PC-3 (cell line): ENCODE data around the gene FMNL2. TPM values are rescaled to one million over a fixed set of nuclear protein-coding genes. Genes with fewer than 3 reads are reported as not detected.

Source experiments
- ATAC-seq: fragments of 200-7000 bp; cut with Tn5 transposase; 2 replicates; pipeline ENCODE4 v1.9.1; 2020; ENCODE audit warnings: mild to moderate bottlenecking, moderate library complexity
- BruUV-seq: library from RNA; stranded (reverse); fragments of 400-500 nt; replicated peaks from 2 replicates; lab custom pipeline; 2021; lab: Mats Ljungman, UMichigan
- CTCF ChIA-PET: fragments of 300-600 bp; sonication (Branson Sonifier 250); formaldehyde crosslinking; loops from one replicate; lab custom pipeline; 2022; ENCODE audit warnings: antibody characterized with exemption; lab: Charles Lee
- POLR2A ChIA-PET: fragments of 300-600 bp; sonication (Branson Sonifier 250); formaldehyde crosslinking; loops from one replicate; lab custom pipeline; 2022; ENCODE audit warnings: antibody characterized with exemption; ENCODE audit not compliant: unreplicated experiment; lab: Charles Lee
- DNase-seq: peaks from one replicate; pipeline ENCODE4 v3.0.0-alpha.2; 2015
- H2AFZ ChIP-seq: fragments of 300-600 bp; sonication (generic); 2 replicates; pipeline ENCODE4 v1.6.0; 2016; ENCODE audit warnings: antibody characterized with exemption, low read length
- H3F3A ChIP-seq: fragments of 300-600 bp; sonication (generic); one replicate; pipeline ENCODE4 v1.6.0; 2017; ENCODE audit warnings: antibody characterized with exemption, low read length, control low read depth, mild to moderate bottlenecking; ENCODE audit not compliant: unreplicated experiment
- H3K27ac ChIP-seq: fragments of 300-600 bp; sonication (generic); 2 replicates; pipeline ENCODE4 v1.5.1; 2016; ENCODE audit warnings: mild to moderate bottlenecking, low read length
- H3K27me3 ChIP-seq: fragments of 300-600 bp; sonication (generic); 2 replicates; pipeline ENCODE4 v1.6.1; 2016; ENCODE audit warnings: low read length, mixed read lengths
- H3K36me3 ChIP-seq: fragments of 300-600 bp; sonication (generic); 2 replicates; pipeline ENCODE4 v1.6.1; 2016; ENCODE audit warnings: low read depth, mixed run types, low read length, mixed read lengths
- H3K4me1 ChIP-seq: fragments of 300-600 bp; sonication (generic); 2 replicates; pipeline ENCODE4 v1.5.1; 2016; ENCODE audit warnings: low read length; ENCODE audit not compliant: insufficient read depth
- H3K4me2 ChIP-seq: fragments of 300-600 bp; sonication (generic); 2 replicates; pipeline ENCODE4 v1.6.0; 2016; ENCODE audit warnings: low read length
- H3K4me3 ChIP-seq: fragments of 300-600 bp; sonication (generic); 2 replicates; pipeline ENCODE4 v1.5.1; 2016; ENCODE audit warnings: mild to moderate bottlenecking, low read length, mixed read lengths
- H3K79me2 ChIP-seq: fragments of 300-600 bp; sonication (generic); 2 replicates; pipeline ENCODE4 v1.6.1; 2017; ENCODE audit warnings: low read length, mixed read lengths
- H3K9ac ChIP-seq: fragments of 300-600 bp; sonication (generic); 2 replicates; pipeline ENCODE4 v1.6.0; 2016; ENCODE audit warnings: mild to moderate bottlenecking, low read length
- H3K9me2 ChIP-seq: fragments of 300-600 bp; sonication (generic); replicated peaks from 2 replicates; pipeline ENCODE4 v1.6.1; 2016; ENCODE audit warnings: mixed run types, low read length, mixed read lengths
- H3K9me3 ChIP-seq: fragments of 300-600 bp; sonication (generic); 2 replicates; pipeline ENCODE4 v1.6.1; 2016; ENCODE audit warnings: low read length, mixed read lengths
- H4K20me1 ChIP-seq: fragments of 300-600 bp; sonication (generic); 2 replicates; pipeline ENCODE4 v1.6.1; 2016; ENCODE audit warnings: low read length, mixed read lengths
- CTCF ChIP-seq: fragments of 300-600 bp; sonication (generic); conservative IDR thresholded peaks from 2 replicates; pipeline ENCODE4 v1.5.1; 2017; ENCODE audit warnings: antibody characterized with exemption, low read depth, mild to moderate bottlenecking, low read length
- EZH2 ChIP-seq: fragments of 300-600 bp; sonication (generic); IDR thresholded peaks from one replicate; pipeline ENCODE4 v1.6.1; 2017; ENCODE audit warnings: antibody characterized with exemption, mild to moderate bottlenecking, low read length; ENCODE audit not compliant: unreplicated experiment
- EZH2phosphoT487 ChIP-seq: fragments of 300-600 bp; sonication (generic); IDR thresholded peaks from 2 replicates; pipeline ENCODE4 v1.6.1; 2018; ENCODE audit warnings: mild to moderate bottlenecking, antibody characterized with exemption, low read length, borderline replicate concordance
- intact Hi-C: fragments of 100-400 bp; cut with micrococcal nuclease; formaldehyde crosslinking; loops from 2 replicates; pipeline ENCODE4 v1.9.0; 2023
- total RNA-seq: library from RNA; depleted of rRNA; stranded (reverse); fragments of >200 nt; gene quantifications from 2 replicates; pipeline ENCODE4 v1.2.3, GENCODE V29; 2014

FMNL2 gene
- total RNA-seq, 1 experiment from 2014 or later: 15.8 TPM

DNA sequence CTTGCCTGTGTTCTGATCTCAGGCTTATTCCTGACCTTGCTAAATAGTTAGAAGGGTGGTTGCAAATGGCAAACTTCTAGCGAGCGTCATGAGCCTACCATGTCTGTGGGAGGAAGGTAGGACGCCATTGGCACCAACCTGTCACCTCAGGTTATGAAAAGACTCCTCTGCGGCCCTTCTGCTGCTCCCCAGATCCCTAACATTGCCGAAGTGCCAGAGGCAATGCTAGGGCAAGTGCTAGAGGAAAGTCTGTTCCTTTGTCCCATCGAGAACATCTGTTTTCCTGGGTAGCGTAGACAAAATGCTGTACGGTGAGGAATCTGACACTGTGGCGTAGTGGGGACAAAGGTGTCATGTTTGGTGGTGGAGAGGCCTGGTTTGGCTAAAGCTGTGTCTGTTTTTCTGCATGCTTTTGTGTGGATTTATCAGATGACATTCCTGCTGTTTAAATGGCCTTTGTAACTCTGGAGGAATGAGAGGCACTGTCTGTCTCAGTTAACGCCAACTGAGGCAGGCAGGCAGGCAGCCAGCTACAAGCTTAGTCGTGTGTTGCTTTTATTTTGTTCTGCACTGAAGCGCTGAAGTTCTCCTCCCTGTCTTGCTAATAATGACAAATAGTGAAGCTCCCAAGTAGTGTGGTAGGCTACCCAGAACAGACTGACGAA lies 288.2 kb downstream of the FMNL2 start:
- CTCF ChIA-PET: interaction anchor here (0.6 kb wide), 1 partner anchor 432 kb away, joined by 11 read pairs; no protein-coding TSS in a partner anchor
- Histone ChIP-seq H2AFZ (no peak overlapping the region), H3K9ac (no peak overlapping the region), H3K9me2 (no peaks in the 10 kb centered on the region), H3K4me1 (no peaks in the 10 kb centered on the region), H3K27ac (no peak overlapping the region), H3K4me2 (no peak overlapping the region), H3K36me3 (peaks cover 13% of the 10 kb centered on the region), H3K27me3 (no peaks in the 10 kb centered on the region), H3F3A (no peaks in the 10 kb centered on the region), H3K79me2 (no peaks in the 10 kb centered on the region), H4K20me1 (no peaks in the 10 kb centered on the region), H3K4me3 (no peak overlapping the region), H3K9me3 (no peaks in the 10 kb centered on the region)
- no TSS peak for BruUV-seq
- TF ChIP-seq CTCF (no peak), EZH2phosphoT487 (no peak), EZH2 (no peak)
- POLR2A ChIA-PET: no interaction called here
- ATAC-seq (no peak), DNase-seq (no peak)
- intact Hi-C loops: no loop called here

DNA sequence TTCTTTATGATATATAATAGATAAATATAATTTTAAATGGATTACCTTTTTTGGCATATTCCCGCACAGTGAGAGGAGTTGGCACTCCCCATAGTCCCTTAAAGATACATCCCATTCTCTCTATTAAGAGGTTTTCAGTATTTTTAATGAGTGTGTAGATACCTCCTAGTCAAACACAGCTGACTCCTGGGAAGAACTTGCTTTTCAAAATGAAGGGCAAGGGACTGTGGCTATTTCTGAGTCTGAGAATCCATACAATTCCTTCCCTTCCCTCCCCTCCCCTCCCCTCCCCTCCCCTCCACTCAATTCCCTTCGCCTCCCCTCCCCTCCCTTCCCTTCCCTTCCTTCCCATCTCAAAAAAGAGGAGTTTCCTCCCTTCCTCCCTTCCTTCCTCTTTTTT lies 288.8 kb downstream of the FMNL2 start:
- DNase-seq: no peak
- Histone ChIP-seq H3K36me3 (peaks cover 13% of the 10 kb centered on the region), H4K20me1 (no peaks in the 10 kb centered on the region), H3K4me3 (no peak overlapping the region), H3K9me2 (no peaks in the 10 kb centered on the region), H3K4me2 (no peak overlapping the region), H3K27ac (no peak overlapping the region), H2AFZ (no peak overlapping the region), H3K4me1 (no peaks in the 10 kb centered on the region), H3K27me3 (no peaks in the 10 kb centered on the region), H3K79me2 (no peaks in the 10 kb centered on the region), H3K9me3 (no peaks in the 10 kb centered on the region), H3F3A (no peaks in the 10 kb centered on the region), H3K9ac (no peak overlapping the region)
- no peak for ATAC-seq
- BruUV-seq: no TSS peak
- ChIA-PET CTCF (interaction anchor here (0.6 kb wide), 1 partner anchor 433 kb away, joined by 11 read pairs; no protein-coding TSS in a partner anchor), POLR2A (no interaction called here)
- no peak for TF ChIP-seq EZH2
- intact Hi-C loops: no loop called here

DNA sequence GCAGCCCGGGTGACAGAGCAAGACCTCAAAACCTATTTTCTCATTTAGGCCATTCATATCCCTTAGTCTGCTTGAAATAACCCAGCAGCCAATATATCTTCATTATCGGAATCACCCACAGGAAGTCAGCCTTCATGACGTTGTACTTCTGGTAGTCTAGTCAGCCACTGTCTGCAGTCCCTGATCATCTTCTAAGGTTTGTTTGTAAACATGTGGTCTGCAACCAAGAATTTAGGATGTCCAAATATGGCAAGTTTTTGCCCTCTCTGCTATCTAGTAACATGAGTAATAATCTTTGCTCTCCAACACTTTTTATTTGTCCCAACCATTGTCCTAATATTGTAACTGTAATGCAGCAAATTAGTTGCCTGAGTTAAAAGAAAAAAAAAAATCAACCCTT lies 289.8 kb downstream of the FMNL2 start:
- intact Hi-C loops: no loop called here
- ChIA-PET POLR2A (no interaction called here), CTCF (no interaction called here)
- Histone ChIP-seq H3K79me2 (no peaks in the 10 kb centered on the region), H3K9me3 (no peaks in the 10 kb centered on the region), H4K20me1 (no peaks in the 10 kb centered on the region), H3K4me3 (no peak overlapping the region), H3F3A (no peaks in the 10 kb centered on the region), H3K27me3 (no peaks in the 10 kb centered on the region), H3K4me2 (no peak overlapping the region), H2AFZ (no peak overlapping the region), H3K36me3 (peaks cover 15% of the 10 kb centered on the region), H3K27ac (no peak overlapping the region), H3K4me1 (no peaks in the 10 kb centered on the region), H3K9ac (no peak overlapping the region), H3K9me2 (no peaks in the 10 kb centered on the region)
- DNase-seq: no peak
- ATAC-seq: no peak
- no TSS peak for BruUV-seq
- no peak for TF ChIP-seq EZH2phosphoT487
- no peak for TF ChIP-seq CTCF
- TF ChIP-seq EZH2: no peak
